ENCODE measurements around the gene MILR1. TPM values are rescaled to one million over a fixed set of nuclear protein-coding genes. Genes with fewer than 3 reads are reported as not detected.

Gene MILR1
- total RNA-seq, 2 donors from 2014 or later, result 2.4 to 5.0 TPM

GRCh38 chr17:64447526-64447925 is 1.4 kb upstream of the MILR1 start:
- no peaks in the 10 kb centered on the region for H3K27me3 ChIP-seq
- H3K4me3 ChIP-seq, result no peak overlapping the region
- TF ChIP-seq CTCF (IDR thresholded peaks at IDR 0.05), result no peak
- no peak overlapping the region for H3K27ac ChIP-seq
- no peaks in the 10 kb centered on the region for H3K9me3 ChIP-seq
- no peak for DNase-seq (ENCODE audit: low spot score)
- peaks cover 0 to 7% of the 10 kb centered on the region in 2 donors for H3K4me1 ChIP-seq
- no peaks in the 10 kb centered on the region for H3K36me3 ChIP-seq

- no peak for TF ChIP-seq CTCF (IDR thresholded peaks at IDR 0.05)
- Histone ChIP-seq H3K27me3 (no peaks in the 10 kb centered on the region), H3K9me3 (no peaks in the 10 kb centered on the region), H3K27ac (peak overlapping the region; percentile 12 to 68), H3K36me3 (no peaks in the 10 kb centered on the region), H3K4me1 (no peaks in the 10 kb centered on the region), H3K4me3 (peak overlapping the region in 1 of 2 donors; percentile 0)
- DNase-seq (ENCODE audit: low spot score), result no peak
Observed at GRCh38 chr17:64449545-64449944, 630 bp downstream of the MILR1 start.

GRCh38 chr17:64455993-64456885 is 7.3 kb downstream of the MILR1 start:
- no peak for TF ChIP-seq CTCF (IDR thresholded peaks at IDR 0.05)
- Histone ChIP-seq H3K4me1 (no peaks in the 10 kb centered on the region), H3K27ac (no peak overlapping the region), H3K9me3 (no peaks in the 10 kb centered on the region), H3K27me3 (no peaks in the 10 kb centered on the region), H3K4me3 (no peak overlapping the region), H3K36me3 (no peaks in the 10 kb centered on the region)
- no peak for DNase-seq (ENCODE audit: low spot score)

GRCh38 chr17:64457156-64457555 is 8.2 kb downstream of the MILR1 start:
- no peaks in the 10 kb centered on the region for H3K36me3 ChIP-seq
- H3K27ac ChIP-seq, result no peak overlapping the region
- H3K27me3 ChIP-seq, result no peaks in the 10 kb centered on the region
- H3K4me3 ChIP-seq, result no peak overlapping the region
- H3K9me3 ChIP-seq, result no peaks in the 10 kb centered on the region
- no peak for TF ChIP-seq CTCF (IDR thresholded peaks at IDR 0.05)
- DNase-seq (ENCODE audit: low spot score), result no peak
- no peaks in the 10 kb centered on the region for H3K4me1 ChIP-seq

GRCh38 chr17:64458756-64459155 is 9.8 kb downstream of the MILR1 start:
- Histone ChIP-seq H3K4me3 (no peak overlapping the region), H3K27ac (no peak overlapping the region), H3K9me3 (no peaks in the 10 kb centered on the region), H3K4me1 (no peaks in the 10 kb centered on the region), H3K36me3 (no peaks in the 10 kb centered on the region), H3K27me3 (no peaks in the 10 kb centered on the region)
- no peak for TF ChIP-seq CTCF (IDR thresholded peaks at IDR 0.05)
- DNase-seq (ENCODE audit: low spot score), result no peak

Measured in right atrium auricular region (tissue), 2 donors.